ENCODE data around the gene CDA.

The CDA gene

GRCh38 chr1:20658166-20658915, 69.4 kb downstream of the CDA start:
- DNase-seq = no peak

- no peak for DNase-seq
These were observed 71.5 kb downstream of the CDA start for GRCh38 chr1:20660363-20660762.

- no peak for DNase-seq
These were observed 71.9 kb downstream of the CDA start for GRCh38 chr1:20660847-20661206.

GRCh38 chr1:20661207-20662109, 72.6 kb downstream of the CDA start, which contains the start of gene DDOST:
Gene DDOST (minus strand): TSS chr1:20661369. CDS start chr1:20661350, 19 bp downstream.
- peak; percentile 100 for DNase-seq

- DNase-seq = peak; percentile 28
These were observed 73.2 kb downstream of the CDA start for GRCh38 chr1:20662110-20662475.

- DNase-seq = peak; percentile 47
These were observed 74.5 kb downstream of the CDA start for GRCh38 chr1:20663365-20663764.

GRCh38 chr1:20663969-20664715, 75.2 kb downstream of the CDA start:
- no peak for DNase-seq

- no peak for DNase-seq
These were observed 76.8 kb downstream of the CDA start for GRCh38 chr1:20665726-20666125.

- no peak for DNase-seq
These were observed 77.2 kb downstream of the CDA start for GRCh38 chr1:20666146-20666545.

- peak; percentile 71 for DNase-seq
These were observed 77.9 kb downstream of the CDA start for GRCh38 chr1:20666804-20667203.

Measured in NCI-H82 (cell line).